CD8-positive, alpha-beta memory T cell (primary cell): ENCODE measurements around the gene AHCYL2. TPM values are rescaled to one million over a fixed set of nuclear protein-coding genes. Genes with fewer than 3 reads are reported as not detected.
"Not testable (repeated sequence)": the region's sequence is repeated elsewhere in the genome, so short reads cannot be mapped to it uniquely, and the experiment has no call there.

Source experiments
- CTCF ChIA-PET: fragments of 350-600 bp; sonication (Branson Sonifier 250); formaldehyde crosslinking; loops from one replicate; lab custom pipeline; 2021; ENCODE audit warnings: antibody characterized with exemption; lab: Charles Lee
- POLR2A ChIA-PET: fragments of 350-600 bp; sonication (Branson Sonifier 250); formaldehyde crosslinking; loops from one replicate; lab custom pipeline; 2021; ENCODE audit warnings: antibody characterized with exemption; lab: Charles Lee
- DNase-seq, 5 donors: peaks; one replicate each; pipeline versions ENCODE4 v3.0.0 to v3.0.0-alpha.2; 2020 to 2022; ENCODE audit warnings: mixed read lengths in 1 of 5
- H3K27ac ChIP-seq: one replicate; pipeline ENCODE4 v1.7.0; 2013; ENCODE audit warnings: low read depth, mild to moderate bottlenecking, low read length, moderate library complexity
- H3K27me3 ChIP-seq: 2 replicates; pipeline ENCODE4 v1.7.0; 2013; ENCODE audit warnings: low read length, mild to moderate bottlenecking; ENCODE audit not compliant: insufficient read depth, poor library complexity, severe bottlenecking
- H3K36me3 ChIP-seq: 2 replicates; pipeline ENCODE4 v1.7.0; 2013; ENCODE audit warnings: mild to moderate bottlenecking, low read length, moderate library complexity; ENCODE audit not compliant: insufficient read depth
- H3K4me1 ChIP-seq: 2 replicates; pipeline ENCODE4 v1.7.0; 2013; ENCODE audit warnings: mild to moderate bottlenecking, low read length, moderate library complexity; ENCODE audit not compliant: insufficient read depth
- H3K4me3 ChIP-seq: 2 replicates; pipeline ENCODE4 v1.7.0; 2013; ENCODE audit warnings: mild to moderate bottlenecking, low read length
- H3K9me3 ChIP-seq: 2 replicates; pipeline ENCODE4 v1.7.0; 2013; ENCODE audit warnings: mild to moderate bottlenecking, low read length
- H3K27ac Mint-ChIP-seq, 8 donors: one replicate each; pipeline ENCODE4 v1.8.0; 2020 to 2021; ENCODE audit warnings: mixed read lengths in 8 of 8, mild to moderate bottlenecking in 6 of 8, inconsistent platforms in 3 of 8, moderate library complexity in 3 of 8
- H3K27me3 Mint-ChIP-seq, 2 donors: one replicate each; pipeline ENCODE4 v1.8.0; 2020 to 2021; ENCODE audit warnings: mixed read lengths in 2 of 2, mild to moderate bottlenecking in 1 of 2, moderate library complexity in 1 of 2
- H3K36me3 Mint-ChIP-seq, 3 donors: one replicate each; pipeline ENCODE4 v1.8.0; 2020 to 2021; ENCODE audit warnings: mixed read lengths in 3 of 3, inconsistent platforms in 1 of 3, mild to moderate bottlenecking in 1 of 3
- H3K4me1 Mint-ChIP-seq, 3 donors: one replicate each; pipeline ENCODE4 v1.8.0; 2020 to 2021; ENCODE audit warnings: mixed read lengths in 3 of 3, inconsistent platforms in 1 of 3, mild to moderate bottlenecking in 1 of 3
- H3K4me3 Mint-ChIP-seq, 7 donors: one replicate each; pipeline ENCODE4 v1.8.0; 2020 to 2021; ENCODE audit warnings: mixed read lengths in 7 of 7, mild to moderate bottlenecking in 6 of 7, moderate library complexity in 4 of 7, inconsistent platforms in 2 of 7
- H3K9me3 Mint-ChIP-seq, 5 donors: one replicate each; pipeline ENCODE4 v1.8.0; 2020 to 2022; ENCODE audit warnings: mixed read lengths in 5 of 5, mild to moderate bottlenecking in 3 of 5, moderate library complexity in 2 of 5, inconsistent platforms in 1 of 5
- polyA plus RNA-seq: library from polyadenylated mRNA; unstranded; fragments of 300-500 nt; fragmentation: Illumina TruSeq; gene quantifications from one replicate; pipeline ENCODE4 v1.2.3, GENCODE V29; 2021
- total RNA-seq, 2 experiments: library from RNA; stranded (reverse); gene quantifications; one replicate each; pipeline ENCODE4 v1.2.3, GENCODE V29; 2021

Gene AHCYL2
- total and polyA plus RNA-seq, 3 experiments from 2014 or later = 8.1 to 8.4 (median 8.2) TPM

- CTCF ChIA-PET = no interaction called here
- H3K9me3 ChIP-seq = no peaks in the 10 kb centered on the region
- Mint-ChIP-seq H3K9me3 (no peaks in the 10 kb centered on the region), H3K27ac (no peak overlapping the region), H3K4me1 (no peaks in the 10 kb centered on the region), H3K4me3 (no peak overlapping the region), H3K36me3 (peaks cover 0 to 40% (median 15%) of the 10 kb centered on the region in 3 donors), H3K27me3 (no peaks in the 10 kb centered on the region)
- no peaks in the 10 kb centered on the region for H3K36me3 ChIP-seq
- DNase-seq = no peak
- H3K27ac ChIP-seq = no peak overlapping the region
- H3K27me3 ChIP-seq = no peaks in the 10 kb centered on the region
- H3K4me3 ChIP-seq = no peak overlapping the region
- POLR2A ChIA-PET = no interaction called here
- no peaks in the 10 kb centered on the region for H3K4me1 ChIP-seq
Observed at GRCh38 chr7:129394101-129394500, 169.3 kb downstream of the AHCYL2 start.

GRCh38 chr7:129394982-129395914 is 170.4 kb downstream of the AHCYL2 start:
- Mint-ChIP-seq H3K27ac (peak overlapping the region in 1 of 8 donors; percentile 16), H3K9me3 (no peaks in the 10 kb centered on the region), H3K36me3 (peaks cover 0 to 41% (median 18%) of the 10 kb centered on the region in 3 donors), H3K4me1 (no peaks in the 10 kb centered on the region), H3K4me3 (no peak overlapping the region), H3K27me3 (no peaks in the 10 kb centered on the region)
- ChIA-PET POLR2A (no interaction called here), CTCF (interaction anchor here (0.6 kb wide), 1 partner anchor 208 kb away, joined by 3 read pairs; no protein-coding TSS in a partner anchor)
- no peaks in the 10 kb centered on the region for H3K4me1 ChIP-seq
- no peak overlapping the region for H3K4me3 ChIP-seq
- no peaks in the 10 kb centered on the region for H3K36me3 ChIP-seq
- no peaks in the 10 kb centered on the region for H3K9me3 ChIP-seq
- no peak for DNase-seq
- H3K27me3 ChIP-seq = no peaks in the 10 kb centered on the region
- H3K27ac ChIP-seq = no peak overlapping the region

DNA sequence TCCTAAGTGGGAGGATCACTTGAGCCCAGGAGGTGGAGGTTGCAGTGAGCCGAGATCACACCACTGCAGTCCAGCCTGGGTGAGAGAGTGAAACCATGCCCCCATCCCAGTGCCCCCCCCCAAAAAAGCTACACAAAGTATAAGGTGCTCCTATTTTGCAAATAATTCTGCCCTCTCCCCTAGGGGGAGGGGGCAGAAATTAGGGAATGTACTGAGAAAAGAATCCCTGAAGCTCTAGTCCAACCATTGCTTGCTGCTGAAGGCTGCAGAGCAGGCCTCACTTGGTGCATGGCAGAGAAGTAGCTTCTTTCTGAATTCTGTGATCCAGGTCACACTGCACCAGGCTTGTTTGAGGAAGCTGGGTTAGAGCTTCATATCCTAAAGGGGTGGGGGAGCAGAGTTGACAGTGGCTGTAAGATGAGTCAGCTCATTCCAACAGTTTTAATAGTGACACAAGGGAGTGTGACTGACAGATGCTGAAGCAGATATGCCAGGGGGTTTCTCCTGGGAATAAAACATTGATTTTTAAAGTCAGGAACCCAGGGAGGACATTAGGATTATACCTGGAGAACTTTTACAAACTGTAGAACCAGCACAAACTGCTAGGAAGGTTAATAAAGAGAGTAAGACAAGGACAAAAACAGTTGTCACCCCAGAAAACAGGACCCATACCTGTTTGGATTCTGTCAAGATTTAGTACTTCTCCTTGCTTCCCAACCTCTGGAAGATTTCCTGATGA is 176.6 kb downstream of the AHCYL2 start:
- Mint-ChIP-seq H3K4me1 (no peaks in the 10 kb centered on the region), H3K9me3 (no peaks in the 10 kb centered on the region), H3K4me3 (no peak overlapping the region), H3K27me3 (no peaks in the 10 kb centered on the region), H3K36me3 (peaks cover 5 to 64% (median 28%) of the 10 kb centered on the region in 3 donors), H3K27ac (peak overlapping the region in 1 of 8 donors; percentile 50)
- Histone ChIP-seq H3K4me3 (no peak overlapping the region), H3K36me3 (no peaks in the 10 kb centered on the region), H3K27ac (peak overlapping the region; percentile 40), H3K9me3 (no peaks in the 10 kb centered on the region), H3K27me3 (no peaks in the 10 kb centered on the region), H3K4me1 (no peaks in the 10 kb centered on the region)
- POLR2A ChIA-PET = no interaction called here
- CTCF ChIA-PET = interaction anchor here (0.9 to 1.2 kb wide), 2 partner anchors 9 to 35 kb away, joined by 3 read pairs; no protein-coding TSS in a partner anchor
- DNase-seq = no peak

DNA sequence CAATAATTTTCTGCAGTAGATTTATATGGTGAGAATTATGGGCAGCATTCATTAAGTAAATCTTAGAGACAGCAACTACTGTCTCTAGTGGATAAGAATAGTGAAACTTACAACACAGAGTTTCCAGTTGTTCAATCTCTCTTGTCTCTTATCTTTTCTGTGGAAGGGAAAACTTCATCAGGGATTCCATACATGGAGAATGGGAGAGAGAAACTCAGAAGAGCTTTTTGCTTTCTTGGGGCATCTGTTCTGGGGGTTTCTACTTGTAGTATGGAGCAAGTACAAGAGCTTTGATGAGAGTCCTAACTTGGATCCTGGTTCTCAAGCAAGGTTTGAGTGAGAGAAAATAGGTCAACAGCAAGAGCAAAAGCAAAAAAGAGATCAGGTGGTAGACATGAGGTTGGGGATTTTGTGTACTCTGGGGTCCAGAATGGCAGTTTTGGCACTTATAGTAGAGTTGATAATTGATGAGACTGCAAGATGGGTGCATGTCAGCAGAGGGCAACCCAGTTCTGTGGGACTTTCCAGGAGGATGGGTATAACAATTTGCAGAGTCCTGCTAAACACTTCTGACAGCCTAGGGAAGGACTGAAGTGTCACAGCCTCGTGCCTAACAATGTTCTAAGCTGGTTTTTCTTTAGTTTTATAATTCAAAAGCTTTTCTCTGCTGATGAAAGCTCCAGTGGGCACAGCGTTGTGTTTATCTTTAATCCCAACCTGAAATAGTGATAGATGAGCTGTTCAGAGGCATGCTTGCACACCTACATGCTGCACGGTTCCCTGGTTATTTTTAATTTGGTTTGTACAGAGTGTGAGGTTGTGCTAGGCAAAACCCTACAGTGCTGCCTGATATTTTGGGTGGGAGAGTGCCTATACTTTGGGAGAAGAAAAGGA is 177.4 kb downstream of the AHCYL2 start:
- Mint-ChIP-seq H3K27ac (no peak overlapping the region), H3K27me3 (no peaks in the 10 kb centered on the region), H3K4me3 (no peak overlapping the region), H3K9me3 (no peaks in the 10 kb centered on the region), H3K36me3 (peaks cover 5 to 64% (median 25%) of the 10 kb centered on the region in 3 donors), H3K4me1 (no peaks in the 10 kb centered on the region)
- DNase-seq = no peak
- Histone ChIP-seq H3K4me1 (no peaks in the 10 kb centered on the region), H3K36me3 (no peaks in the 10 kb centered on the region), H3K9me3 (no peaks in the 10 kb centered on the region), H3K4me3 (no peak overlapping the region), H3K27ac (no peak overlapping the region), H3K27me3 (no peaks in the 10 kb centered on the region)
- ChIA-PET POLR2A (no interaction called here), CTCF (no interaction called here)

GRCh38 chr7:129405527-129405926 is 180.7 kb downstream of the AHCYL2 start:
- ChIA-PET CTCF (no interaction called here), POLR2A (no interaction called here)
- Mint-ChIP-seq H3K9me3 (no peaks in the 10 kb centered on the region), H3K36me3 (peaks cover 16 to 76% (median 39%) of the 10 kb centered on the region in 3 donors), H3K27ac (no peak overlapping the region), H3K4me3 (no peak overlapping the region), H3K4me1 (no peaks in the 10 kb centered on the region), H3K27me3 (no peaks in the 10 kb centered on the region)
- Histone ChIP-seq H3K9me3 (no peaks in the 10 kb centered on the region), H3K36me3 (no peaks in the 10 kb centered on the region), H3K27me3 (no peaks in the 10 kb centered on the region), H3K4me1 (no peaks in the 10 kb centered on the region), H3K4me3 (no peak overlapping the region), H3K27ac (no peak overlapping the region)
- DNase-seq = no peak

GRCh38 chr7:129410238-129410637 is 185.4 kb downstream of the AHCYL2 start:
- H3K4me1 Mint-ChIP-seq, H3K4me3 ChIP-seq, H3K27ac ChIP-seq, H3K9me3 ChIP-seq, H3K9me3 Mint-ChIP-seq, H3K4me3 Mint-ChIP-seq, H3K4me1 ChIP-seq, H3K36me3 ChIP-seq, H3K27me3 ChIP-seq, H3K27me3 Mint-ChIP-seq, H3K27ac Mint-ChIP-seq, POLR2A ChIA-PET, DNase-seq: not testable (repeated sequence)
- CTCF ChIA-PET = interaction anchor here (0.8 kb wide), 1 partner anchor 9 kb away, joined by 3 read pairs; no protein-coding TSS in a partner anchor
- peaks cover 33 to 73% (median 42%) of the 10 kb centered on the region in 3 donors for H3K36me3 Mint-ChIP-seq

DNA sequence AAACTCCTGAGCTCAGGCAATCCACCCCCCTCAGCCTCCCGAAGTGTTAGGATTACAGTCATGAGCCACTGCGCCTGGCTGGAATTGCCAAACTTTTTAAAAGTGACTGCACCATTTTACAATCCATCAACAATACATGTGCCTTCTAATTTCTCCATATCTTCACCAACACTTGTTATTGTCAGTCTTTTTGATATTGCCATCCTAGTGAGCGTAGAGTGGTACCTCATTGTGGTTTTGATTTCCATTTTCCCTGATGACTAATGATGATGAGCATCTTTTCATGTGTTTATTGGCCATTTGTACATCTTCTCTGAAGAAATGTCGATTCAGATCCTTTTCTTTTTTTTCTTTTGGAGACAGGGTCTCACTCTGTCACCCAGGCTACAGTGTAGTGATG is 187.7 kb downstream of the AHCYL2 start:
- Mint-ChIP-seq H3K4me3 (no peak overlapping the region), H3K27ac (no peak overlapping the region), H3K9me3 (peaks cover 0 to 4% (median 3%) of the 10 kb centered on the region in 5 donors), H3K36me3 (peaks cover 33 to 62% (median 47%) of the 10 kb centered on the region in 3 donors), H3K27me3 (no peaks in the 10 kb centered on the region), H3K4me1 (no peaks in the 10 kb centered on the region)
- POLR2A ChIA-PET = no interaction called here
- H3K27me3 ChIP-seq = no peaks in the 10 kb centered on the region
- no peak overlapping the region for H3K27ac ChIP-seq
- H3K9me3 ChIP-seq = no peaks in the 10 kb centered on the region
- no peaks in the 10 kb centered on the region for H3K36me3 ChIP-seq
- no peak for DNase-seq
- H3K4me1 ChIP-seq = no peaks in the 10 kb centered on the region
- H3K4me3 ChIP-seq = no peak overlapping the region
- CTCF ChIA-PET = no interaction called here
